Thyroid gland (tissue), 4 donors: ENCODE results near the gene DCTN1. TPM values are rescaled to one million over a fixed set of nuclear protein-coding genes. Genes with fewer than 3 reads are reported as not detected.

Source experiments
- DNase-seq, 2 donors: peaks; one replicate each; pipeline ENCODE4 v3.0.0-alpha.2; 2019
- H3K27ac ChIP-seq, 3 donors: fragments of 200-600 bp; sonication (generic); 1 replicate in 2 of 3; 2 replicates in 1 of 3; pipeline ENCODE4 v1.5.1; 2016 to 2019; ENCODE audit warnings: mild to moderate bottlenecking in 1 of 3, moderate library complexity in 1 of 3
- H3K27me3 ChIP-seq: fragments of 200-600 bp; sonication (generic); one replicate; pipeline ENCODE4 v1.5.1; 2019
- H3K36me3 ChIP-seq, 2 donors: fragments of 200-600 bp; sonication (generic); one replicate each; pipeline ENCODE4 v1.5.1; 2016 to 2019
- H3K4me1 ChIP-seq, 2 donors: fragments of 200-600 bp; sonication (generic); one replicate each; pipeline ENCODE4 v1.5.1; 2017 to 2019
- H3K4me3 ChIP-seq, 3 donors: fragments of 200-600 bp; sonication (generic); replicated peaks in 1 of 3; 1 replicate in 2 of 3; 2 replicates in 1 of 3; pipeline ENCODE4 v1.5.1; 2016; ENCODE audit warnings: mild to moderate bottlenecking in 1 of 3
- H3K9me3 ChIP-seq: fragments of 200-600 bp; sonication (generic); one replicate; pipeline ENCODE4 v1.5.1; 2017
- POLR2A ChIP-seq, 2 donors: fragments of 450-650 bp; IDR thresholded peaks; one replicate each; pipeline ENCODE4 v1.6.1; 2017; ENCODE audit warnings: antibody characterized with exemption in 2 of 2, mild to moderate bottlenecking in 2 of 2, moderate library complexity in 1 of 2
- WGBS, 2 donors: methylation state at CpG; one replicate each; pipeline ENCODE4 v1.1.5; 2017; 5-methylcytosine and 5-hydroxymethylcytosine counted together
- intact Hi-C: fragments of 100-400 bp; cut with DNase I; formaldehyde crosslinking; loops from one replicate; pipeline ENCODE4 v1.15.1; 2023
- total RNA-seq, 4 donors: library from RNA; depleted of rRNA; stranded (reverse); fragments of >200 nt; gene quantifications; one replicate each; pipeline ENCODE4 v1.2.3, GENCODE V29; 2016
- TF ChIP-seq, protein P1 (sequence below), 6 experiments: fragments of 200-600 bp in 3 of 6; fragments of 450-650 bp in 3 of 6; sonication (generic) in 3 of 6; IDR thresholded peaks; one replicate each; pipeline ENCODE4 v1.5.1; 2016 to 2019; ENCODE audit warnings: antibody characterized with exemption in 6 of 6, mild to moderate bottlenecking in 2 of 6, inconsistent platforms in 1 of 6, moderate library complexity in 1 of 6

Gene DCTN1
- total RNA-seq, 4 donors from 2014 or later: 82.6 to 124 (median 108) TPM

DNA sequence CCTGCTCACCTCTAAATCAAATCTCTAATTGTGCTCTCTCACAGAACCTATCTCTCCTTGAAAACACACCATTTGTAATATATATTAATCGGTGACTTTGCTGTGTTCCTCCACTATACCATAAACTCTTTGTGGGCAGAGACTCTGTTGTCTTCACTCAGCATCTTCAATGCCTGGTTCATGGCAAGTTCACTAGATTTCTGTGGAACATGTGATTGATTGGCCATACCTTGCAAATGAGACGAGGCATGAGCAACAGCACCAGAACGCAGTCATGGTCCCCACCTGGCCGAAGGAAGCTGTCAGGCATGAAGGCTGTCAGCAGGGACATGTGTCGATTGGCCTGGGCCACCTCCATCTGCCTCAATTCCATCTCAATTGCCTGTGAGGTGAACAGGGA lies 11.6 kb downstream of the DCTN1 start:
- intact Hi-C loops: no loop called here
- TF ChIP-seq, protein P1, sequence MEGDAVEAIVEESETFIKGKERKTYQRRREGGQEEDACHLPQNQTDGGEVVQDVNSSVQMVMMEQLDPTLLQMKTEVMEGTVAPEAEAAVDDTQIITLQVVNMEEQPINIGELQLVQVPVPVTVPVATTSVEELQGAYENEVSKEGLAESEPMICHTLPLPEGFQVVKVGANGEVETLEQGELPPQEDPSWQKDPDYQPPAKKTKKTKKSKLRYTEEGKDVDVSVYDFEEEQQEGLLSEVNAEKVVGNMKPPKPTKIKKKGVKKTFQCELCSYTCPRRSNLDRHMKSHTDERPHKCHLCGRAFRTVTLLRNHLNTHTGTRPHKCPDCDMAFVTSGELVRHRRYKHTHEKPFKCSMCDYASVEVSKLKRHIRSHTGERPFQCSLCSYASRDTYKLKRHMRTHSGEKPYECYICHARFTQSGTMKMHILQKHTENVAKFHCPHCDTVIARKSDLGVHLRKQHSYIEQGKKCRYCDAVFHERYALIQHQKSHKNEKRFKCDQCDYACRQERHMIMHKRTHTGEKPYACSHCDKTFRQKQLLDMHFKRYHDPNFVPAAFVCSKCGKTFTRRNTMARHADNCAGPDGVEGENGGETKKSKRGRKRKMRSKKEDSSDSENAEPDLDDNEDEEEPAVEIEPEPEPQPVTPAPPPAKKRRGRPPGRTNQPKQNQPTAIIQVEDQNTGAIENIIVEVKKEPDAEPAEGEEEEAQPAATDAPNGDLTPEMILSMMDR (IDR thresholded peaks at IDR 0.05): no peak
- no peak for TF ChIP-seq POLR2A (IDR thresholded peaks at IDR 0.05)
- no peak for DNase-seq
- WGBS, 2 donors: 93 to 95% methylated on average over 4 to 5 of the region's 5 CpGs
- no peaks in the 10 kb centered on the region for H3K27me3 ChIP-seq
- no peak overlapping the region for H3K27ac ChIP-seq
- H3K9me3 ChIP-seq: no peaks in the 10 kb centered on the region
- H3K4me3 ChIP-seq: no peak overlapping the region
- H3K4me1 ChIP-seq: peaks cover 0 to 8% of the 10 kb centered on the region in 2 donors
- H3K36me3 ChIP-seq: peaks cover 74 to 78% of the 10 kb centered on the region in 2 donors

DNA sequence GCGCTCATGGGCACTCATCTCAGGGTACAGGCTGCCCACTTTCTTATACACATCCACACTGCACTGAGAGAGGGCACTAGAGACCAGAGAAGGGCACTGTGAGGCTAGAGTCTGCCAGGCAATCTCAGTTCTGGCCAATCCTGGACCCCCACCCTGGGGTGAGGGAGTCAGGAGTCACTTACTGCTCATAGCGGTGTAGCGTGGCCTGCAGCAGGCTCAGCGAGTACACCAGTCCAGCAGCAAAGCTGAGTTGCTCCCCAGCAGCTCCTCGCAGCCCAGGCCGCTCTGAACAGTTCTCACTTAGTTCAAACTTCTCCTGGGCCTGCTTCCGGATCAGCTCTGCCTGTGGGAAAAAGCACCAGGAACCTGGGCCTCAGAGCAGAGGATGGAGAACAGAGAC lies 12.3 kb downstream of the DCTN1 start:
- H3K36me3 ChIP-seq: peaks cover 81 to 85% of the 10 kb centered on the region in 2 donors
- no peak overlapping the region for H3K27ac ChIP-seq
- H3K4me3 ChIP-seq: no peak overlapping the region
- H3K4me1 ChIP-seq: peaks cover 0 to 1% of the 10 kb centered on the region in 2 donors
- no peaks in the 10 kb centered on the region for H3K9me3 ChIP-seq
- no peaks in the 10 kb centered on the region for H3K27me3 ChIP-seq
- intact Hi-C loops: no loop called here
- DNase-seq: no peak
- TF ChIP-seq, protein P1 (IDR thresholded peaks at IDR 0.05): no peak
- TF ChIP-seq POLR2A (IDR thresholded peaks at IDR 0.05): no peak
- WGBS, 2 donors: 96 to 98% methylated on average over 7 of the region's 7 CpGs

DNA sequence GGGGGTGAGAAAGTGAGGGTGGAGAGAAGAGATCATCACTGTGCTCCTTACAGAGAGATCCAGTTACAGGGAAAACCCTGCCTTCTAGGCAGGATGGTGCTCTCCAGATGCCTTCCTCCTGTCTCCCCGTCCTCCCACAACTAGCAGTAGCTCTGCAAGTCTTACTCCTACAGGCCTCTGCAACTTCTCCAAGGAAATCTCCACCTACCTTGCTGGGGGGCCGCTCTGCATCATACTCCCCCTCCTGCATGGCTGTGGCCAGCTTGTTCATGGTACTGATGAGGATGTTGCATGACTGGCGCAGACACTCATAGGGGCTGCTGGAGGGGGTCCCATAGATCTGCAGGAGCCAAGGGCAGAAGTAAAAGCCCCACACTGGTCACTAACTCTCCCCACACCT lies 14.1 kb downstream of the DCTN1 start:
- intact Hi-C loops: no loop called here
- H3K4me3 ChIP-seq: no peak overlapping the region
- no peaks in the 10 kb centered on the region for H3K27me3 ChIP-seq
- H3K27ac ChIP-seq: no peak overlapping the region
- H3K9me3 ChIP-seq: no peaks in the 10 kb centered on the region
- no peak for DNase-seq
- H3K4me1 ChIP-seq: no peaks in the 10 kb centered on the region
- TF ChIP-seq, protein P1 (IDR thresholded peaks at IDR 0.05): no peak
- TF ChIP-seq POLR2A (IDR thresholded peaks at IDR 0.05): no peak
- WGBS, 2 donors: 90 to 100% methylated on average over 1 to 3 of the region's 3 CpGs
- H3K36me3 ChIP-seq: peaks cover 97 to 100% of the 10 kb centered on the region in 2 donors

DNA sequence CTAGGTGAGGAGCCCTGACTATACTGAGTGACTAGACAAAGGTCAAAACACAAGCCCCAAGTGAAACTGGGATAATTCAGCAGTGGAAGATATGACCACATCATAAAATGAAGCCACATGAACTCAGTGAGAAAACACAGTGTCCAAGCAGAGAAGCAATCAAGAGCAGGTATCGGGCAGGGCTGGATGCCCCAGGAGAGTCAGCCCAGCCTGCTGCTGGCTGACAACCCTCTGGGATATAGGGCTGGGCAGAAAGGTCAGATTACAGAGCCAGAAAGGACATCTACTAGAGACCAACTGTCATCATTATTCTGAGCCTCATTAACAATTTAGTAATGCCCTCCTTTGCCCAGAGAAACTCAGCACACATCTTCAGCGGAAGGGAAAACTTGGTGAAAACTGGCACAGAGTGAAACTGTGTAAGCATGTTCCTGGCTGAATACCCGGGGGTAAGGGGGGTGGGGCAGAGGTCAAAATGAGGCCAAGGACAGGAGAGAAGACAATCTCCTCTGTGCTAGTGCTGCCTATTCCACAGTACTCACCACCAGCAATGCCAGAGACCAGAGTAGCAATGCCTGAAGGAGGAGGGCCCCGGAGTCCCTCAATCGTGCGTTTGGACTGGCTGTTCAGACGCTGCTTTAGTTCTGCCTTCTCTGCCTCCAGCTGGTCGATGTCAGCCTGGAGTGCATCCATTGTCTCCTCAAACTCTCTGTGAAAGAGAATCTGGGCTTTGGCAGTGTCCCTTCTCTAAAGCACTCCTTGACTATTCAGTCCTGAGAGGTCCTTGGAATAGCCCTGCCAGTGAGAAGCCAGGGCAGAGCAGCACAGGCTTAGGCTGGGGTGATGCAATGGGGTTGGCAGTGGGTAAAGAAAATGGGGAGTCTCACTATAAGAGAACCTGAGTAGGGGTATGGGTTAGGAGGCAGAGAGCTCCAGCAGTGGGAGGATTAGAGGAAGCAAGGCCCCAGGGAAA lies 15.3 kb downstream of the DCTN1 start:
- H3K4me3 ChIP-seq: no peak overlapping the region
- peaks cover 97 to 100% of the 10 kb centered on the region in 2 donors for H3K36me3 ChIP-seq
- no peak overlapping the region for H3K27ac ChIP-seq
- no peaks in the 10 kb centered on the region for H3K9me3 ChIP-seq
- no peak for DNase-seq
- no peak for TF ChIP-seq POLR2A (IDR thresholded peaks at IDR 0.05)
- TF ChIP-seq, protein P1 (IDR thresholded peaks at IDR 0.05): no peak
- intact Hi-C loops: no loop called here
- WGBS, 2 donors: 77 to 81% methylated on average over 8 of the region's 8 CpGs
- no peaks in the 10 kb centered on the region for H3K27me3 ChIP-seq
- no peaks in the 10 kb centered on the region for H3K4me1 ChIP-seq

- H3K27ac ChIP-seq: no peak overlapping the region
- no peak overlapping the region for H3K4me3 ChIP-seq
- H3K36me3 ChIP-seq: peaks cover 65 to 68% of the 10 kb centered on the region in 2 donors
- DNase-seq: no peak
- WGBS, 2 donors: 88 to 93% methylated on average over 11 of the region's 11 CpGs
- intact Hi-C loops: no loop called here
- H3K27me3 ChIP-seq: no peaks in the 10 kb centered on the region
- no peaks in the 10 kb centered on the region for H3K9me3 ChIP-seq
- TF ChIP-seq, protein P1 (IDR thresholded peaks at IDR 0.05): no peak
- TF ChIP-seq POLR2A (IDR thresholded peaks at IDR 0.05): no peak
- no peaks in the 10 kb centered on the region for H3K4me1 ChIP-seq
Observed at GRCh38 chr2:74361327-74361726, 18.8 kb downstream of the DCTN1 start.
